Neural progenitor cell (in vitro differentiated cells): ENCODE results near the gene RIOK2.

ENCODE experiments used
- EZH2 ChIP-seq: fragments of 200-600 bp; sonication (generic); IDR thresholded peaks from 2 replicates; pipeline ENCODE4 v1.6.1; 2017; ENCODE audit warnings: antibody characterized with exemption, mild to moderate bottlenecking, moderate library complexity
- TF ChIP-seq, protein P1 (sequence below): fragments of 200-600 bp; sonication (generic); IDR thresholded peaks from 2 replicates; pipeline ENCODE4 v1.5.1; 2017; ENCODE audit warnings: antibody characterized with exemption, mild to moderate bottlenecking

DNA sequence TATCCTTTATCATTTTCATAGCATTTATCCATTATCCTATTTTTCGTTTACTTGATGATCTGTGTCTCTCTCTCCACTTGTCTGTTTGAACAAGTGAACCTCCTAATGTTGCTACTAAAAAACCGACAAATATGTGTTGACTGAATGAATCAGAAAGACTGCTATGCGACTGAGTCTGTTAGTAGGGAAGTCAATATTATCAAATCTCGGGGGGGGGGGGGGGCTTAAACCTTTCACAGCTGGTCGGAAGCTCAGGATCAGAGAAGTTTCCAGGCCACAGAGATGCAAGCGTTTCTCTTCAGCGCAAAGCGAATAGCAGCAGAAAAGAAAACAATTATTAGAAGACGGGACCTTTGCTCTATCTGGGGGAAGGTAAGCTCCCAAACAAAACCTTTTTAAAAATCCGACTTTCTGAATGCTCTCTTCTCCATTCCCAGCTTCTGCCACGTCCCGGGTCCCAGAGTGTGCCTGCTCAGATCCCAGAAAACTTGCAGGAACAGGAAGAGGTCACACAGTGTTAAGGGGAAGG is 412 bp downstream of the RIOK2 start:
- TF ChIP-seq, protein P1, sequence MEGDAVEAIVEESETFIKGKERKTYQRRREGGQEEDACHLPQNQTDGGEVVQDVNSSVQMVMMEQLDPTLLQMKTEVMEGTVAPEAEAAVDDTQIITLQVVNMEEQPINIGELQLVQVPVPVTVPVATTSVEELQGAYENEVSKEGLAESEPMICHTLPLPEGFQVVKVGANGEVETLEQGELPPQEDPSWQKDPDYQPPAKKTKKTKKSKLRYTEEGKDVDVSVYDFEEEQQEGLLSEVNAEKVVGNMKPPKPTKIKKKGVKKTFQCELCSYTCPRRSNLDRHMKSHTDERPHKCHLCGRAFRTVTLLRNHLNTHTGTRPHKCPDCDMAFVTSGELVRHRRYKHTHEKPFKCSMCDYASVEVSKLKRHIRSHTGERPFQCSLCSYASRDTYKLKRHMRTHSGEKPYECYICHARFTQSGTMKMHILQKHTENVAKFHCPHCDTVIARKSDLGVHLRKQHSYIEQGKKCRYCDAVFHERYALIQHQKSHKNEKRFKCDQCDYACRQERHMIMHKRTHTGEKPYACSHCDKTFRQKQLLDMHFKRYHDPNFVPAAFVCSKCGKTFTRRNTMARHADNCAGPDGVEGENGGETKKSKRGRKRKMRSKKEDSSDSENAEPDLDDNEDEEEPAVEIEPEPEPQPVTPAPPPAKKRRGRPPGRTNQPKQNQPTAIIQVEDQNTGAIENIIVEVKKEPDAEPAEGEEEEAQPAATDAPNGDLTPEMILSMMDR = no peak
- TF ChIP-seq EZH2 = no peak
